Measurements from ENCODE around the gene CARD11. TPM values are rescaled to one million over a fixed set of nuclear protein-coding genes. Genes with fewer than 3 reads are reported as not detected.

CARD11 gene
- total RNA-seq, 1 donor: under 0.01 TPM

DNA sequence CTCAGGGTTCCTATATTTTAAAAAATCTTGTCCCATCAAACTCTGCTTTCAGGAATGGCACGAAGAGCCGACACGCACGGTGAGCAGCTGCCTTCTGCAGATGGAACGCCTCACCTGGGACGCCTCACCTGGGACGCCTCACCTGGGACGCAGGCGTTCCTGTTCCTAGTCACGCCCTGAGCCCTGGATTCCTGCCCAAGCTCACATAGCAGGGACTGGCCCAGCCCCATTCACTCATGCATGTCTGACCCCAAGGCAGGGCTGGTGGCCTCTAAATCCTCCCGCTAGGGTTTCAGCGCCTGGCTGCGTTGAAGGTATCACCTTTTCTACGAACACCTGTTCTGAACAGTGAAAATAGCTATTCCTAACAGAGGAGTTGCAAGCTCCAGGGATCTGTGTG lies 49.8 kb downstream of the CARD11 start:
- TF ChIP-seq, protein P1, sequence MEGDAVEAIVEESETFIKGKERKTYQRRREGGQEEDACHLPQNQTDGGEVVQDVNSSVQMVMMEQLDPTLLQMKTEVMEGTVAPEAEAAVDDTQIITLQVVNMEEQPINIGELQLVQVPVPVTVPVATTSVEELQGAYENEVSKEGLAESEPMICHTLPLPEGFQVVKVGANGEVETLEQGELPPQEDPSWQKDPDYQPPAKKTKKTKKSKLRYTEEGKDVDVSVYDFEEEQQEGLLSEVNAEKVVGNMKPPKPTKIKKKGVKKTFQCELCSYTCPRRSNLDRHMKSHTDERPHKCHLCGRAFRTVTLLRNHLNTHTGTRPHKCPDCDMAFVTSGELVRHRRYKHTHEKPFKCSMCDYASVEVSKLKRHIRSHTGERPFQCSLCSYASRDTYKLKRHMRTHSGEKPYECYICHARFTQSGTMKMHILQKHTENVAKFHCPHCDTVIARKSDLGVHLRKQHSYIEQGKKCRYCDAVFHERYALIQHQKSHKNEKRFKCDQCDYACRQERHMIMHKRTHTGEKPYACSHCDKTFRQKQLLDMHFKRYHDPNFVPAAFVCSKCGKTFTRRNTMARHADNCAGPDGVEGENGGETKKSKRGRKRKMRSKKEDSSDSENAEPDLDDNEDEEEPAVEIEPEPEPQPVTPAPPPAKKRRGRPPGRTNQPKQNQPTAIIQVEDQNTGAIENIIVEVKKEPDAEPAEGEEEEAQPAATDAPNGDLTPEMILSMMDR (IDR thresholded peaks at IDR 0.05; ENCODE audit: insufficient read depth, low read length): no peak
- no peak overlapping the region for H3K4me3 ChIP-seq (ENCODE audit: low read depth, low read length)
- no peak for DNase-seq (ENCODE audit: low read depth)

DNA sequence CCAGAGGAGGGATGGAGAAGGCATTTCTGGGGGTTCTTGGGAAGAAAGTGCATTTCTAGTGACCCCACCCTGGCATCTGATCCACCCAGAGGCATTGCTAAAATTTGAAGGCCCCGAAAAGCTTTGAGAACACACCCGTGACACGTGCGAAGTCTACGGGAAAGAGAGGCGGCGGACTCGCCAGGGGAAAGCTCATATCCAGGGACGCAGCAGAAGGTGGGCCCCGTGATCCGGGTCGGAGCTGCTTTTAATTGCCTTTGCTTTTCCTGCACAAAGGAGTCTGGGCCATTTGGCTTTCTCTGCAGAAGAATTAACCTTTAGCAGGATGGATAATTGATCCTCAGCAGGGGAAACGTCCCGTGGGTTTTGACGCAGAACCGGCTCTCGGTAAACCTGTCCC lies 50.3 kb downstream of the CARD11 start:
- TF ChIP-seq, protein P1 (IDR thresholded peaks at IDR 0.05; ENCODE audit: insufficient read depth, low read length): no peak
- no peak for DNase-seq (ENCODE audit: low read depth)
- no peak overlapping the region for H3K4me3 ChIP-seq (ENCODE audit: low read depth, low read length)

DNA sequence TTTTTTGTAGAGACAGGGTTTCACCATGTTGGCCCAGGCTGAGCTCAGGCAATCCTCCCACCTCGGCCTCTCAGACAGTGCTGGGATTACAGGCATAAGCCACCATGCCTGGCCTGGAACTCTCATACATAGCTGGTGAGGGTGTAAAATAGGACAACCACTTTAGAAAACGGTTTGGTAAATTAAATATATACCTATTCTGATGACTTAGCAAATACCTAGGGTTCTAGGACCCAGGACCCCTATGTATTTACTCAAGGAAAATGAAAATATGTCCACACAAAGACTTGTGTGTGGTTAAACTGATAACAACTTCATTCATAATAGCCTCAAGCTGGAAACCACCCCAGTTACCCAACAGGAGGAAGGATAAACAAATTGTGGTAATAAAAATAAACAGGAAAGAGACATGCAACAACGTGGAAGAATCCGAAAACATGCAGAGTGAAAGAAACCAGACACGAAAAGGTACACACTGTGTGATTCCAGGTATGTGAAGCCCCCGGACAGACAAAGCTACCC lies 52.7 kb downstream of the CARD11 start:
- no peak for DNase-seq (ENCODE audit: low read depth)
- H3K4me3 ChIP-seq (ENCODE audit: low read depth, low read length): no peak overlapping the region
- TF ChIP-seq, protein P1 (IDR thresholded peaks at IDR 0.05; ENCODE audit: insufficient read depth, low read length): no peak

DNA sequence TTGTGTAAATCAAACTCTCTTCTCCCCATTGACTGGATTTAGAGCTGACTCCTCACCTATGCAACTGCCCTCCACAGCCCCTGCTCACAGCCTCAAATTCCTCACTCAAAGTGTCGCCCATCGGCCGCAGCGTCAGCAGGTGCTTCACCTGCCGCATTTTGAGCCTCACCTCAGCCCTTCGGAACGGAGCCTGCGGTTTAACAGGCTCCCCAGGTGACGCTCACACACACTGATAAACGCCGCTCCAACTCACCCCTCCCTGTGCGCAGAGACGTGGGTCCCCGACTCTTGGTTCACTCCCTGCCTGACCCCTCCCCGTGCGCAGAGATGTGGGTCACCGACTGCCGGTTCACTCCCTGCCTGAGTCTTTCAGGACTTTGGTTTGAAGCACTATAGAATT lies 57.1 kb downstream of the CARD11 start:
- no peak for DNase-seq (ENCODE audit: low read depth)
- no peak overlapping the region for H3K4me3 ChIP-seq (ENCODE audit: low read depth, low read length)
- TF ChIP-seq, protein P1 (IDR thresholded peaks at IDR 0.05; ENCODE audit: insufficient read depth, low read length): no peak

DNA sequence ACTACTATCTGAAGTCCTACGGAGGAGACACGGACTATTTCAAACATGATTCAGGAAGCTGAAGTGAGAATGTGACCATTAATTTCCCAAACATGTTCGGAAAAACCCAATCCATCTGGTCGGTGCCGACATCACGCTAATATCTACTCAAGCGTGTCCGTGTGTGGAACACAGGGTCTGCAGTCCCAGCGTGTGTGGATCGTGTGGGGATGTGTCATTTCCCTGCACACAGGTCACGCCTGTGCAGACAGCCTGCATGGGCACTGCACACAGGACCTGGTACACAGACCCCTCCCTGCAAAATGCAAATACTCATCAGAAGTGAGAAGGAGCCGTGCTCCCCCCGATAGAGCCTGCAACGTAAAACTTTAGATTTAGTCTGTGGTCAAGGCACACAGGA lies 57.8 kb downstream of the CARD11 start:
- TF ChIP-seq, protein P1 (IDR thresholded peaks at IDR 0.05; ENCODE audit: insufficient read depth, low read length): no peak
- DNase-seq (ENCODE audit: low read depth): no peak
- no peak overlapping the region for H3K4me3 ChIP-seq (ENCODE audit: low read depth, low read length)

DNA sequence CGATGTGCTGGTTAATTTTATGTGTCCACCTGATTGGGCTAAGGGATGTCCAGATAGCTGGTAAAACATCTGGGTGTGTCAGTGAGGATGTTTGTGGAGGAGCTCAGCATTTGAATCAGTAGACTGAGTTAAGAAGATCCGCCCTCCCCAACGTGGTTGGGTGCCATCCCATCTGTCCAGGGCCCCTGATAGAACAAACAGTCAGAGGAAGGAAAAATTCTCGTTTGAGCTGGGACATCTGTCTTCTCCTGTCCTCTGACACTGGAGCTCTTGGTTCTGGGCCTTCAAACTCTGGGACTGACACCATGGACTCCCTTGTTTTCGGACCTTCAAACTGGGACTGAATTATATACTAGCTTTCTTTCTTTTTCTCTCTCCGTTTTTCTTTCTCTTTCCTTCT lies 59.6 kb downstream of the CARD11 start:
- no peak overlapping the region for H3K4me3 ChIP-seq (ENCODE audit: low read depth, low read length)
- TF ChIP-seq, protein P1 (IDR thresholded peaks at IDR 0.05; ENCODE audit: insufficient read depth, low read length): no peak
- DNase-seq (ENCODE audit: low read depth): no peak

DNA sequence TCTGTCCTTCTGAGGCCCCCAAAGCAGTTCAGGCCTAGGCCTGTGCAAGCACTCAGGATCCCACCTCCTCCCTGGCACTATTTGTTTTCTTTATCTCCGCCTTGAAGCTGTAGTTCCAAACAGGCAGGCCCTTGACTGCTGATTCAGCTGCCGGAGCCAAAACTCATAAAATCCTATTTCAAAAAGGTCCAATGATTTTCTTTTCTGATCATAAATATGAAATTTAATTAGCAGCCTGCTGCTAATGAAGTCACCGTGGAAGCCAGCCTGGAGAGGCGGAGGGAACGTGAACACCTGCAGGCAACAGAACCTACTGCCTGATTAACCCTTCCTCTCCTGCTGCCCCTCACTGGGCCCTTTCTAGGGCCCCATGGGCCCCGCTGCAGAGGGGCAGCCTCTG lies 60.1 kb downstream of the CARD11 start:
- no peak overlapping the region for H3K4me3 ChIP-seq (ENCODE audit: low read depth, low read length)
- TF ChIP-seq, protein P1 (IDR thresholded peaks at IDR 0.05; ENCODE audit: insufficient read depth, low read length): no peak
- DNase-seq (ENCODE audit: low read depth): no peak
